Measurements from ENCODE around the gene FEM1A.

Gene FEM1A

DNA sequence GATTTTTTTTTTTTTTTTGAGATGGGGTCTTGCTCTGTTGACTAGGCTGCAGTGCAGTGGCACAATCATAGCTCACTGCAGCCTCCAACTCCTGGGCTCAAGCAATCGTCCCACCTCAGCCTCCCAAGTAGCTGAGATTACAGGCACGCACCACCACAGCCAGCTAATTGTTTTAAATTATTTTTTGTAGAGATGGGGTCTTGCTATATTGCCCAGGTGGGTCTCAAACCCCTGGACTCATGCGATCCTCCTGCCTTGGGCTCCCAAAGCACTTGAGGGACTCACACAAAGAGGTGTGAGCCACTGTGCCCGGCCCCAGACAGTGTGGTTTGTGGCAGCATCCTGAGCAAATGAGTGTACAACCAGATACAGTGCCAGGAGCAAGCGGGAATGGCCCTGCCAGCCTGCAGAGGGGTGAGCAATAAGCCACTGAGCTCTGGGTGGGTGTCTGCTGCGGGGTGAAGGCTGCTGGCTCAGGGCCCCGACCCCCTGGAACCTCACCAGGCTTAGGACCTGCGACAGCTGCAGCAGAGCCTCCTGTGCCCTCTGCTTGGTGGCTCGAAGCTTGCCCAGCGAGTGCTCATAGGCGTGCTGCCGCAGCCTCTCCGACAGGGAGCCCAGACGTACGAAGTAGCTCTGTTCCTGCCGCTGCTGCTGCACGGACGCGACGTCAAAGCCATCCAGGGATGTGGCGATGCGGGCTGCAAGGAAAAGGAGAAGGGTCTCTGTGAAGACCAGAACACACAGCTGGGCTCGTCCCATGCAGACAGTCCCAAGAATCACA, 55.8 kb downstream of the FEM1A start:
- no peak for DNase-seq (ENCODE audit: low read depth)
- TF ChIP-seq, protein P1, sequence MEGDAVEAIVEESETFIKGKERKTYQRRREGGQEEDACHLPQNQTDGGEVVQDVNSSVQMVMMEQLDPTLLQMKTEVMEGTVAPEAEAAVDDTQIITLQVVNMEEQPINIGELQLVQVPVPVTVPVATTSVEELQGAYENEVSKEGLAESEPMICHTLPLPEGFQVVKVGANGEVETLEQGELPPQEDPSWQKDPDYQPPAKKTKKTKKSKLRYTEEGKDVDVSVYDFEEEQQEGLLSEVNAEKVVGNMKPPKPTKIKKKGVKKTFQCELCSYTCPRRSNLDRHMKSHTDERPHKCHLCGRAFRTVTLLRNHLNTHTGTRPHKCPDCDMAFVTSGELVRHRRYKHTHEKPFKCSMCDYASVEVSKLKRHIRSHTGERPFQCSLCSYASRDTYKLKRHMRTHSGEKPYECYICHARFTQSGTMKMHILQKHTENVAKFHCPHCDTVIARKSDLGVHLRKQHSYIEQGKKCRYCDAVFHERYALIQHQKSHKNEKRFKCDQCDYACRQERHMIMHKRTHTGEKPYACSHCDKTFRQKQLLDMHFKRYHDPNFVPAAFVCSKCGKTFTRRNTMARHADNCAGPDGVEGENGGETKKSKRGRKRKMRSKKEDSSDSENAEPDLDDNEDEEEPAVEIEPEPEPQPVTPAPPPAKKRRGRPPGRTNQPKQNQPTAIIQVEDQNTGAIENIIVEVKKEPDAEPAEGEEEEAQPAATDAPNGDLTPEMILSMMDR (IDR thresholded peaks at IDR 0.05; ENCODE audit: insufficient read depth, low read depth, low read length, missing control alignments) = no peak
- no peak overlapping the region for H3K4me3 ChIP-seq (ENCODE audit: low read length)

DNA sequence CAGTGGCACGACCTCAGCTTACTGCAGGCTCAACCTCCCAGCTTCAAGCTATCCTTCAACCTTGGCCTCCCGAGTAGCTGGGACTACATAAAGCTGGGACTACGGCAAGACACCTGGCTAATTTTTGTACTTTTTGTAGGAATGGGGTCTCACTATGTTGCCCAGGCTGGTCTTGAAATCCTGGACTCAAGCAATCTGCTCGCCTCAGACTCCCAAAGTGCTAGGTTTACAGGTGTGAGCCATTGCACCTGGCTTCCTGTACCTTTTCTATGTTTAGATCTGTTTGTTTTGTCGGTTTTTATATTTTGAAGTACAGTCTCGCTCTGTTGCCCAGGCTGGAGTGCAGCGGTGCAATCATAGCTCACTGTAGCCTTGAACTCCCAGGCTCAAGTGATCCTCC, 57.5 kb downstream of the FEM1A start:
- TF ChIP-seq, protein P1 (IDR thresholded peaks at IDR 0.05; ENCODE audit: insufficient read depth, low read depth, low read length, missing control alignments) = no peak
- DNase-seq (ENCODE audit: low read depth) = no peak
- H3K4me3 ChIP-seq (ENCODE audit: low read length) = no peak overlapping the region

All from epithelial cell of esophagus (primary cell).